Erythroblast (primary cell): ENCODE data around the gene H19.

Experiments
- DNase-seq, 2 experiments: peaks; one replicate each; lab custom pipeline; 2025; lab: John Stamatoyannopoulos, UW
- GATA1 ChIP-seq: IDR thresholded peaks from 2 replicates; pipeline ENCODE4 v1.6.1; 2011; ENCODE audit warnings: low read depth, mild to moderate bottlenecking, control low read depth, low read length, moderate library complexity
- POLR2A ChIP-seq: IDR thresholded peaks from 2 replicates; pipeline ENCODE4 v1.6.1; 2011; ENCODE audit warnings: mild to moderate bottlenecking, low read length

The H19 gene

DNA sequence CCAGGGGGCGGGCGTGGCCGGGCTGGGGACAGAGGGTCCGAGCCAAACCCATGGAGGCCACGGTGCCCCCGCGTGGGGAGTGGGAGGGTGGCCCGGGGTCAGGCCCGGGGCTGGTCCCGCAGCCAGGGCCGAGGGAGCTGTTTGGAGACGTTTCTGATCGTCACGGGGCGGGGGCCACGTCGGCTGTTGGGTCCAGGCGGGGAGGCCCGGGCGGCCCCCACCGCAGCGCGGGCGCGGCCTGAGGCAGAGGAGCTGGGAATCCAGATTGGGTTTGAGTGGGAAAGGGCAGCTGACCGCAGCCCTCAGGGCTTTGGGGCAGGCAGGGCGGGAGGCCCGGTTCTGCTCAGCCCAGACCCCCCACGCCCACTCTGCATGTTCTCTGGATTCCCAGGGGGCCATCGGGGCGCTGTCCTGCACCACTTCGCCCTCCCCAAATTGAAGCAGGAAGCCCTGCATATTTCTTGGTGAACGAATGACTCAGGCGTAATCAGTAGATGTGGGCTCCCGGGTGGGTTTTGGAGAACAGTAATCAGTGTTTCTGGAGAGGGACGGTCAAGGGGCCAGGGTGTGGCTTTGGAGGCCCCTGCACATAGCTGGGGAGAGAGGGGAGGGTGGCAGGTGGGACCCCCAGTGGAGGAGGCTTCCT is 49.9 kb downstream of the H19 start:
- TF ChIP-seq POLR2A (no peak), GATA1 (no peak)
- DNase-seq, result no peak

DNA sequence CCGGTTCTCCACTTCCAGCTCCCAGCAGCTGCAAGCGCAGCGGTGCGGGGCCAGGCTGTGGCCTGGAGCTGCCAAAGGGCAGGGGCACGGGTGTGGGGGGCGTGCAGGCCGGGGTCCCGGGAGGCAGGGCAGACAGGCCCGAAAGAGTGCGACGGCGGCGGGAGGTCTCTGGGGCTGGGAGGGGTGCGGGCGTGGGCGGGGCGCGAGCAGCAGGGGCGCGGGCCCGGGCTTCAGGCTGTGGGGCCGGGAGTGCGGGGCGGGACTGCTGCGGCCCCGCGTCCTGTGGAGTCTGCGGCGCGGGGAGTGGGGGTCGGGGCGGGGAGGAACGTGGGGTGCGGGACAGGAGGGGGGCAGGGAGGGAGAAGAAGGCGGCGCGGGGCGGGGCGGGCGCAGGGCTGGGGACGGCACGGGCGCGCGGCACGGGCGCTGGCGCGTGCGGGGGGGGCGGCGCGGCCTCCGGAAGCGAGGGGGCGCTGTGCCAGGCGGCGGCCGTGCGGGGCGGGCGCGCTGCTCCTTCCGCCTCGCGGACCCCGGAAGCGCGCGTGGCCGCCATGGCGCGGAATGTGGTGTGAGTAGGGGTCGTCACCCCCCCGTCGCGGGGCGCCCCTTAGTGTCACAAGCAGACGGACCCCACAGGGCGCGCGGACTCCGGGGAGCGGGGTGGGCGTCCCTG is 50.7 kb downstream of the H19 start, which contains the start of gene MRPL23:
Gene MRPL23, plus strand, starts transcription at position 521 of the 673 bp plus-strand sequence. Its CDS starts 31 bp downstream, at position 552.
- no peak for TF ChIP-seq GATA1
- no peak for TF ChIP-seq POLR2A
- DNase-seq, result no peak
